RWPE1 (cell line): ENCODE measurements around the gene FBXO31.
"Not testable (repeated sequence)": the region's sequence is repeated elsewhere in the genome, so short reads cannot be mapped to it uniquely, and the experiment has no call there.

ENCODE experiments used
- CTCF ChIA-PET: fragments of 350-600 bp; sonication (Branson Sonifier 250); formaldehyde crosslinking; extraction: SDS; loops from one replicate; lab custom pipeline; 2021; lab: Yijun Ruan, JAX
- POLR2A ChIA-PET: fragments of 400-600 bp; formaldehyde crosslinking; extraction: SDS; loops from one replicate; lab custom pipeline; 2020; ENCODE audit warnings: antibody characterized with exemption; ENCODE audit not compliant: low non-redundant PET; lab: Yijun Ruan, JAX
- DNase-seq: peaks from one replicate; pipeline ENCODE4 v3.0.0; 2012; ENCODE audit warnings: low spot score
- H3K27ac ChIP-seq: fragments of 450-650 bp; 2 replicates; pipeline ENCODE4 v1.5.1; 2017
- CTCF ChIP-seq: fragments of 450-650 bp; conservative IDR thresholded peaks from 2 replicates; pipeline ENCODE4 v1.5.1; 2017; ENCODE audit warnings: low read depth, mild to moderate bottlenecking

The FBXO31 gene

GRCh38 chr16:87388818-87389134 lies 5.2 kb upstream of the FBXO31 start:
- ChIA-PET POLR2A (no interaction called here), CTCF (no interaction called here)
- H3K27ac ChIP-seq, result peak overlapping the region; percentile 84
- no peak for DNase-seq
- TF ChIP-seq CTCF, result no peak

GRCh38 chr16:87387942-87388817 lies 4.6 kb upstream of the FBXO31 start:
- CTCF ChIA-PET, result no interaction called here
- DNase-seq, result peak; percentile 95
- no peak for TF ChIP-seq CTCF

GRCh38 chr16:87384875-87385167 lies 1.2 kb upstream of the FBXO31 start:
- DNase-seq, CTCF ChIA-PET: not testable (repeated sequence)
- H3K27ac ChIP-seq, result peak overlapping the region; percentile 91
- POLR2A ChIA-PET, result interaction anchor here (0.6 kb wide), 1 partner anchor 1185 kb away, joined by 4 read pairs; no protein-coding TSS in a partner anchor

More at GRCh38 chr16:87387942-87388817, 4.6 kb upstream of the FBXO31 start:
- POLR2A ChIA-PET, result no interaction called here
- H3K27ac ChIP-seq, result peak overlapping the region; percentile 84

DNA sequence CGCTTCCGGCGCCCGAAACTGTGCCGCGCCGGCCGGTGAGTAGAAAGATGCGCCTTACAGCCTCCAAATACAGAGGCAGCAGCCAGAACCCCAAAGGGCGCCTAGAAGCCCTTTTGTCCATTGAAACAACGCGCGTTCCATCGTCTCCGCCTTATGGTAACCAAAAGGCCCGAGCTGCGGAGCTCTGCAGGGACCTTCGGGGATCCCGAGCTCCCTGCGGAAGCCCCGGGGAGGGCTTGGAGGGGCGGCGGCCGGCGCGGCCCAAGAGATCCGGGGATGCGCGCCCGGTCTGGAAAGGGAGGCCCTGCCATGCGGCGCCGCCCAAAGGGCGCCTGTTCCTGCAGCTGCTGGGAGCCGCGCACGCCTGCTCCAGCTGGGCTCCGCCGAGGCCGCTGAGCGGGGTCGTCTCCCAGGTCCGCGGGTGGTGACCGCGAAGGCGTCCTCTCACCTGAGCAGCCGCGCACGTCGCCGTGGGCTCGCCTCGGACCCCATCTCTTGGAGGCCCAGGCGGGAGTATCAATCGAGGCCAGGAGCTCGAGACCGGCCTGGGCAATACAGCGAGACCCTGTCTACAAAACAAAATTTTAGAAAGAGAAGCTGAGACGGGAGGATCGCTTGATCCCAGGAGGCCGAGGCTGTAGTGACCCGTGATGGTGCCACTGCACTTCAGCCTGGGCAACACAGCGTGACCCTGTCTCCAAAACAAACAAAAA lies 742 bp upstream of the FBXO31 start:
- peak overlapping the region; percentile 91 for H3K27ac ChIP-seq
- ChIA-PET POLR2A (interaction anchor here (0.6 kb wide), 1 partner anchor 1186 kb away, joined by 4 read pairs; no protein-coding TSS in a partner anchor), CTCF (interaction anchor here (1.6 kb wide), 1 partner anchor 10 kb away, joined by 6 read pairs; no protein-coding TSS in a partner anchor)
- TF ChIP-seq CTCF, result no peak
- DNase-seq, result peak; percentile 26

DNA sequence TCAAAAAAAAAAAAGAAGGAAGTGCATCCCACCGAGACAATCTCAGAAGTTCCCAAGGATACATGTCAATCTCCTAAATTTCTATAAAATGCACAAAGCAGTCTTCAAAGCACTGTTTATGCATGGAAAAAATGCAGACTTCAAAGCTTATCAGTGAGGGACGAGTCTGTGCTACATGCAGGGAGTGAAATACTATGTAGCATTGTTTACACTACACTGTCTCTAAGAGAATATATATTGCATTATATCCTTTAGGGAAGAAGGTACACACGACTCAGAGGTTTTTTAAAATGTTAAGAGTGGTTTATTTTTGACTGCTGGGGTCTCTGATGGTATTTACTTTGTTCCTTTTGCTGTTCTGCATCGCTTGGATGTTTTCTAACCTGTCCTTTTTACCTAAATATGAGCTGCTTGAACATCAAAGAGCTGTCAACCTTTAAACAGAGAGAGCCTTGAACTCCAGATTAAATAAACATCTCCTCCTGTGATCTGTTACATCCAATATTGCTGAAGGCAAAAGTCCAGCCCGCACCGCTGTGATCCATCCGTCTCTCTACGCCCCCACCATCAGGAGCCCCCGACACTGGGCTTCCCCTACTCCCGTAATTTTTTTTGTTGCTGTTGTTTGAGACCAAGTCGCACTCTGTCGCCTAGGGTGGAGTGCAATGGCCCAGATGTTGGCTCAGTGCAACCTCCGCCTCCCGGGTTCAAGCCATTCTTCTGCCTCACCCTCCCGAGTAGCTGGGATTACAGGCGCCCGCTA lies 1.4 kb downstream of the FBXO31 start:
- ChIA-PET POLR2A (interaction anchor here (0.7 to 1.2 kb wide), 3 partner anchors 63 to 384 kb away, joined by 3 to 6 read pairs (median 3); partner anchors contain the start of gene C16orf95), CTCF (interaction anchor here (0.7 kb wide), 3 partner anchors 9 to 1663 kb away, joined by 3 to 6 read pairs (median 5); no protein-coding TSS in a partner anchor)
- TF ChIP-seq CTCF, result no peak
- no peak for DNase-seq
- peak overlapping the region; percentile 91 for H3K27ac ChIP-seq

GRCh38 chr16:87380881-87381280 lies 2.7 kb downstream of the FBXO31 start:
- no peak for DNase-seq
- no peak for TF ChIP-seq CTCF
- CTCF ChIA-PET, result interaction anchor here (0.6 to 0.7 kb wide), 2 partner anchors 343 to 669 kb away, joined by 3 to 6 read pairs; no protein-coding TSS in a partner anchor
- POLR2A ChIA-PET, result no interaction called here
- H3K27ac ChIP-seq, result peak overlapping the region; percentile 63; the same call in 1 of the 2 replicates
